ENCODE results near the gene CXCL12. TPM values are rescaled to one million over a fixed set of nuclear protein-coding genes. Genes with fewer than 3 reads are reported as not detected.

CXCL12 gene
- total RNA-seq, 1 donor from 2014 or later: not detected

DNA sequence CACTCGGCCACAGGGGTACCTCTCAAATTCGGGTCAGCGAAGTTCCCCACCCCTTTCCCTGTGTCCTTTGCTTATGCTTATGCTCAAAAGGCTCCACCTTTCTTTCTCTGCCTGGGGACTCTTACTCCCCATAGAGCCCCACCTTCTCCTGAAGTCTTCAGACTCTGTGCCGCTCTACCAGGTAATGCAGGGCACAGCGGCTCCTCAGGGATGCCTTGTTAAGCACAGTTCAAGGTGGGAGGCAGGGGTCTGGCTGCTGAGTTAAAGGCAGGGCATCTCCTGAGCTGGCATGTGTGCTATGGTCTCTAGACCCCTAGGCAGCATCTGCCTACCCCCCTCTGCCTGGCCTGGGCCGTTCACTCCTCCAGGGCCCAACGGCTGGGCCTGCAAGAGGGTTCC, 3.0 kb upstream of the CXCL12 start:
- Mint-ChIP-seq H3K36me3 (ENCODE audit: low read depth) (no peaks in the 10 kb centered on the region), H3K27ac (no peak overlapping the region)

GRCh38 chr10:44386546-44387052, 1.7 kb upstream of the CXCL12 start:
- H3K36me3 Mint-ChIP-seq (ENCODE audit: low read depth): no peaks in the 10 kb centered on the region
- H3K4me3 Mint-ChIP-seq: no peak overlapping the region
- no peaks in the 10 kb centered on the region for H3K9me3 Mint-ChIP-seq
- intact Hi-C loops (cut with micrococcal nuclease): loop anchor here (1.0 to 5.0 kb wide), 2 partner anchors 481 to 696 kb away; no protein-coding TSS in a partner anchor
- no peak overlapping the region for H3K27ac Mint-ChIP-seq
- no peaks in the 10 kb centered on the region for H3K4me1 Mint-ChIP-seq (ENCODE audit: low read depth)
- H3K27me3 Mint-ChIP-seq (ENCODE audit: insufficient read depth): peaks cover 26% of the 10 kb centered on the region
- no peak for DNase-seq (ENCODE audit: low spot score)

More for the DNA sequence above, 3.0 kb upstream of the CXCL12 start:
- intact Hi-C loops (cut with micrococcal nuclease): loop anchor here (5.0 kb wide), 1 partner anchor 479 kb away; no protein-coding TSS in a partner anchor
- Mint-ChIP-seq H3K9me3 (no peaks in the 10 kb centered on the region), H3K27me3 (ENCODE audit: insufficient read depth) (peaks cover 18% of the 10 kb centered on the region), H3K4me1 (ENCODE audit: low read depth) (no peaks in the 10 kb centered on the region), H3K4me3 (no peak overlapping the region)
- DNase-seq (ENCODE audit: low spot score): no peak

DNA sequence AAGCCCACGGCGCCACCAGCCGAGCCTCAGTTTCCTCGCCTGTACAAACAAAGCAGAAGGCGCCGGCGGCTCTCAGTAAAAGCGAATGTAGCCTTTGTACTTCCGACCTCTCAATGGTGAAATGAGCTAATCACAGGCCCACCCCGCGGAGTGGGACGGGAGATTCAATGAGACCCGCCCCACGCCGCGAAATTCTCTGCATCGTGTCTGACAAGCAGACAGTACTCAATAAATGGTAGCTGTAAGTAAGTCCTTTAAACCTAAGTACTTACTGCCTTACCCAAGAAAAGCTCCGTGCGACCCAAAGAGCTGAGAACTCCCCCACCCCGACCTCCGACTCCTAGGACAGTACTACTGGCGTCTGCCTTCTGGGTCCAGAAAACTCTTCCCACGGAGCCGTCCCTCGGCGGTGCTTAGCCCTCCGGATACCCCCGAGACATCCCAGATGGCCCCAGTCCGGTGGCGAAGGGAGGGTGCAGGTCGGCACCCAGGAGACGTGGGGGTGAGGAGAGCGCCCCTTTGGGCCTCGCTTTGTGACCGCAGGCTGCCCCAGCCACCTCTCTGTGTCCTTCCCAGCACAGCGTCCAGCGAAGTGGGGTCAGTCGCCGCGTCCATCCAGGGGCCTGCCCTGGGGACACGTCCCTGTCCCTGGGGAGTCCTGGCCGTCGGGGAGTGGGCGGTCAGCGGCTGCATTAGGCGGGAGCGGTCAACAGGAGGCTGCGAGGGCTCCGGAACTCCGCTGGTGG, 972 bp upstream of the CXCL12 start:
- no peak for DNase-seq (ENCODE audit: low spot score)

DNA sequence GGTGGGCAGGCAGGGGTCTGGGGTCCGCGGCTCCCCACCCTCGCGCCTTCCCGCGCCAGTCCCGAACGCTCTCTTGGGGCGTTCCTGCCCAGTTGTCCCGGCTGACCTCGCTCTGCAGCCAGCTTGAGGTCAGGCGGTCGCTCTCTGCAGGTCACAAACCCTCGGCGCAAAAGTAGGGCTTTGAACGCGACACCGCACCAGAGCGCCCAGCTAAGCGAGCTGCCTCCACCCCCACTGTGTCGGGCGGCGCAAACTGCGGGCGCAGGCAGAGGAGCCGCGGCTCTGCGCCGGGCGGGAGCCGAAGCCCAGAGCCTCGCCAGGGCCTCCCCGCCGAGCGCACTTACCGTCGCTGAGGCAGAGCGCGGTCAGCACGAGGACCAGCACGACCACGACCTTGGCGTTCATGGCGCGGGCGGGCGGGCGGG, 284 bp downstream of the CXCL12 start:
- Mint-ChIP-seq H3K4me3 (no peak overlapping the region), H3K36me3 (ENCODE audit: low read depth) (no peaks in the 10 kb centered on the region), H3K27me3 (ENCODE audit: insufficient read depth) (peaks cover 29% of the 10 kb centered on the region), H3K9me3 (no peaks in the 10 kb centered on the region), H3K4me1 (ENCODE audit: low read depth) (no peaks in the 10 kb centered on the region), H3K27ac (no peak overlapping the region)
- intact Hi-C loops (cut with micrococcal nuclease): loop anchor here (5.0 kb wide), 1 partner anchor 483 kb away; no protein-coding TSS in a partner anchor
- DNase-seq (ENCODE audit: low spot score): no peak

More for the DNA sequence above, 972 bp upstream of the CXCL12 start:
- Mint-ChIP-seq H3K4me3 (peak overlapping the region; percentile 60), H3K27ac (no peak overlapping the region), H3K4me1 (ENCODE audit: low read depth) (no peaks in the 10 kb centered on the region), H3K9me3 (no peaks in the 10 kb centered on the region), H3K36me3 (ENCODE audit: low read depth) (no peaks in the 10 kb centered on the region), H3K27me3 (ENCODE audit: insufficient read depth) (peaks cover 27% of the 10 kb centered on the region)
- intact Hi-C loops (cut with micrococcal nuclease): loop anchor here (1.0 to 5.0 kb wide), 2 partner anchors 481 to 696 kb away; no protein-coding TSS in a partner anchor

GRCh38 chr10:44383749-44384600, 922 bp downstream of the CXCL12 start:
- Mint-ChIP-seq H3K27ac (no peak overlapping the region), H3K4me3 (no peak overlapping the region)
- intact Hi-C loops (cut with micrococcal nuclease): no loop called here

GRCh38 chr10:44382981-44383748, 1.7 kb downstream of the CXCL12 start:
- H3K4me1 Mint-ChIP-seq (ENCODE audit: low read depth): no peaks in the 10 kb centered on the region
- DNase-seq (ENCODE audit: low spot score): no peak
- H3K27ac Mint-ChIP-seq: no peak overlapping the region
- no peaks in the 10 kb centered on the region for H3K36me3 Mint-ChIP-seq (ENCODE audit: low read depth)
- peaks cover 31% of the 10 kb centered on the region for H3K27me3 Mint-ChIP-seq (ENCODE audit: insufficient read depth)
- no peak overlapping the region for H3K4me3 Mint-ChIP-seq
- no peaks in the 10 kb centered on the region for H3K9me3 Mint-ChIP-seq
- intact Hi-C loops (cut with micrococcal nuclease): no loop called here

More at GRCh38 chr10:44383749-44384600, 922 bp downstream of the CXCL12 start:
- Mint-ChIP-seq H3K36me3 (ENCODE audit: low read depth) (no peaks in the 10 kb centered on the region), H3K27me3 (ENCODE audit: insufficient read depth) (peaks cover 31% of the 10 kb centered on the region), H3K4me1 (ENCODE audit: low read depth) (no peaks in the 10 kb centered on the region), H3K9me3 (no peaks in the 10 kb centered on the region)
- no peak for DNase-seq (ENCODE audit: low spot score)

DNA sequence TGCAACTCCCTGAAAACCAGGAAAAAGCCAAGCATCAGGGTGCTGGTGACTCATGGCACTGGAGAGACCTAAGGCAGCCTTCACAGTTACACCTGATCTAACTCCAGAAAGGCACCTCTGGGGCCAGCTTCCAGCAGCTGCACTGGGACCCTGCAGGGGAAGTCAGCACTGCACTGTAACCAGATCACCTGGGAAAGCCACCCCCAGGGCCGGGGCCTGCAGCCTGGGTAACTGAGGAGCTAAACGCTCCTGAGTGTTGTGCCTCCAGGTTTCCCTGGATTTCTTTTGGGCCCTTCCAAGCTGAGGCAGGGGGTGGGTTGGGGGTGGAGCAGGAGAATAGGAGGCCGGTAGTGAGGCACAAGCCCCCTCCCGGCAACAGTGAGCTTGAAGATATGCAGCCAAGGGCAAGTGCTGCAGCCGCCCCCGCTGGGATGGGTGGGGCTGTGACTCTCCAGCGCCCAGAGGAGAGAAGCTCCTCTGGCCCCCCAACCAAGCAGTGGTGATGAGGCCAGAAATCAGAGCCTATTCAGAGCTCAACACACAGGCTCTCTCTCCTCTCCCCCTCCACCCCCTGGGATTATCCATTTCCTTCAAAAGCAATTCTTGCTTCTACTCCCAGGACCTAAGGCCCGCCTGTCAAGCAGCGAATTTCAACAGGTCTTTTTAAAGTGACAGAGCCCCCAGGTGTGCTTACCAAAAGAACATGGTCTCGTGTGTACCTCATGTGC, 2.6 kb downstream of the CXCL12 start:
- Mint-ChIP-seq H3K9me3 (no peaks in the 10 kb centered on the region), H3K4me1 (ENCODE audit: low read depth) (no peaks in the 10 kb centered on the region), H3K27ac (no peak overlapping the region), H3K27me3 (ENCODE audit: insufficient read depth) (peaks cover 31% of the 10 kb centered on the region), H3K4me3 (no peak overlapping the region), H3K36me3 (ENCODE audit: low read depth) (no peaks in the 10 kb centered on the region)
- DNase-seq (ENCODE audit: low spot score): no peak
- intact Hi-C loops (cut with micrococcal nuclease): no loop called here

DNA sequence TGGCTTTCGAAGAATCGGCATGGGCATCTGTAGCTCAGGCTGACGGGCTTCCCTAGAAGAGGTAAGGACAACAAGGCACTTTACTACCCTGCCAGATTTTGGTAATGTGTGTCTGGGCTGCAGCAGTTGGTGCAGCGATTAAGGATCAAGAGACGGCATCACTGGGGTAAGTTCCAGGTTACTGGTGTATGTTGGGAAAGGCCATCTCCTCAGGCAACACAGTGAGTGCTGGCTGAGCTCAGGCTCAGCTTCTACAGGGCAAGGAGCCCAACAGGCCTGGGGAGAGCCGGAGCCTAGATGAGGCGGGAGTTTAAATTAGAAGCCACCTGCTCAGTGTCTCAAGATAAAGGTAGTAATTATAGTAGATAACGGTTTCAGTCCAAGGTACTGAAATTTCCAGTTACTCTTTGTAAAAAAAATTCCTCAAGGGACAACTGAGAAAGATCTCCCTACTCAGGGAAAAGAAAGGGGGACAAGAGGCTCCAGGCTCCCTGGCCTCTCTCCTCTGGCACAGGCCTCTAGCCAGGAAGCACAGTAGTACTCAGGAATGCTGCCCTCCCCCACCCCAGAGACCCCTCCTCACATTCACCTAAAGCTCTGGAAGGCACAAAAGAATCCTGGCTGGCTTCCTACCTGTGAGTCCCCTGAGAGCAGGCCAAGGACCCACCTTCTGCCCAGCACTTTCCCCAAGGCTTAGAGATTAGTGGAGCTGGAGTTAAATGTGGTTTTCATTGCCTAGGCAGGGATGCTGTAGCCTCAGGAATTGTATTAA, 3.9 kb downstream of the CXCL12 start:
- Mint-ChIP-seq H3K4me3 (no peak overlapping the region), H3K27me3 (ENCODE audit: insufficient read depth) (peaks cover 28% of the 10 kb centered on the region), H3K4me1 (ENCODE audit: low read depth) (no peaks in the 10 kb centered on the region), H3K9me3 (no peaks in the 10 kb centered on the region), H3K36me3 (ENCODE audit: low read depth) (no peaks in the 10 kb centered on the region), H3K27ac (no peak overlapping the region)
- DNase-seq (ENCODE audit: low spot score): no peak
- intact Hi-C loops (cut with micrococcal nuclease): no loop called here

GRCh38 chr10:44379907-44380306, 5.0 kb downstream of the CXCL12 start:
- no peak overlapping the region for H3K27ac Mint-ChIP-seq
- H3K9me3 Mint-ChIP-seq: no peaks in the 10 kb centered on the region
- H3K4me3 Mint-ChIP-seq: no peak overlapping the region
- intact Hi-C loops (cut with micrococcal nuclease): no loop called here
- no peaks in the 10 kb centered on the region for H3K4me1 Mint-ChIP-seq (ENCODE audit: low read depth)
- no peak for DNase-seq (ENCODE audit: low spot score)
- no peaks in the 10 kb centered on the region for H3K36me3 Mint-ChIP-seq (ENCODE audit: low read depth)
- peaks cover 20% of the 10 kb centered on the region for H3K27me3 Mint-ChIP-seq (ENCODE audit: insufficient read depth)

GRCh38 chr10:44378626-44379025, 6.3 kb downstream of the CXCL12 start:
- no peaks in the 10 kb centered on the region for H3K4me1 Mint-ChIP-seq (ENCODE audit: low read depth)
- DNase-seq (ENCODE audit: low spot score): no peak
- intact Hi-C loops (cut with micrococcal nuclease): no loop called here
- no peak overlapping the region for H3K4me3 Mint-ChIP-seq
- H3K27ac Mint-ChIP-seq: no peak overlapping the region
- no peaks in the 10 kb centered on the region for H3K9me3 Mint-ChIP-seq
- H3K36me3 Mint-ChIP-seq (ENCODE audit: low read depth): no peaks in the 10 kb centered on the region
- H3K27me3 Mint-ChIP-seq (ENCODE audit: insufficient read depth): peaks cover 20% of the 10 kb centered on the region

- intact Hi-C loops (cut with micrococcal nuclease): no loop called here
- Mint-ChIP-seq H3K9me3 (no peaks in the 10 kb centered on the region), H3K27me3 (ENCODE audit: insufficient read depth) (peaks cover 14% of the 10 kb centered on the region), H3K4me1 (ENCODE audit: low read depth) (no peaks in the 10 kb centered on the region), H3K27ac (no peak overlapping the region), H3K36me3 (ENCODE audit: low read depth) (no peaks in the 10 kb centered on the region), H3K4me3 (no peak overlapping the region)
- DNase-seq (ENCODE audit: low spot score): no peak
These were observed 7.1 kb downstream of the CXCL12 start for GRCh38 chr10:44377651-44378310.
